Fibroblast of villous mesenchyme (primary cell): Measurements from ENCODE around the gene MANBA. TPM values are rescaled to one million over a fixed set of nuclear protein-coding genes. Genes with fewer than 3 reads are reported as not detected.

ENCODE experiments used
- DNase-seq: peaks from one replicate; pipeline ENCODE4 v3.0.0-alpha.2; 2010; ENCODE audit warnings: low read depth
- H3K4me3 ChIP-seq: 2 replicates; pipeline ENCODE4 v1.5.1; 2011; ENCODE audit warnings: low read depth, mild to moderate bottlenecking, low read length
- total RNA-seq: library from RNA; depleted of rRNA; stranded (reverse); fragments of >200 nt; gene quantifications from 2 replicates; pipeline ENCODE4 v1.2.3, GENCODE V29; 2012
- TF ChIP-seq, protein P1 (sequence below): IDR thresholded peaks from 2 replicates; pipeline ENCODE4 v1.5.1; 2012; ENCODE audit warnings: low read depth, mild to moderate bottlenecking, low read length; ENCODE audit not compliant: insufficient read depth

The MANBA gene
- total RNA-seq, 1 donor: 53.5 TPM

DNA sequence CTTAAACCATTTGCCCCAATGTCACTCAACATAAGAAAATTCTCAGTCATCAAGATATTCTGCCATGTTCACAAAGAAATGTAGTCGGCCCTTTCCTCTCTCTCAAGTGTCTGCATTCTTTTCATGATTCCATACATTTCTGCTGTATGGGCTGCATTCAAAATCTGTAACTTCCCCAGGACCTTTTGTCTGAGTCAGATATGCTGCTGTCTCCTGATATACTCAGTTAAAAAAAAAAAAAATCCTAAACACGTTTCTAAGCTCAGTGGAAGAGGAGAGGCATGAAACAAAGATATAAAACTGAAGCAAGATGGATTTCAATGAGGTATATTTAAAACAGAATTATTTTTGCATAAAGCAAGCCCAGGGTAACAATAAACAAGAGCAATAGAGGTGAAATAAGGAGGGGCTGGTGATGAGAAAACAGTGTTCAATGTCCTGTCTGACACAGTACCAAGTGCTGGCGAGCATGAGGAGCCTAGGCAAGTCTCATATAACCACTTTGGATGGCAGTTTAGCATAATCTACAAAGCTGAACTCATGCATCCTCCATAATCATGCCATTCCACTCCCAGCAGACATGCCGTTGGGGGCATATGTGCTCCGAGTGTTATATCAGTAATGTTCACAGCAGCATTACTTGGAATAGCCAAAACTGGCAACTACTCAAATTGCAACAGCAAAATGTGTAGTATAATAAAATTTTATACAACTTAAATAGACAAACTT lies 76.7 kb downstream of the MANBA start:
- DNase-seq: no peak
- no peak overlapping the region for H3K4me3 ChIP-seq
- TF ChIP-seq, protein P1, sequence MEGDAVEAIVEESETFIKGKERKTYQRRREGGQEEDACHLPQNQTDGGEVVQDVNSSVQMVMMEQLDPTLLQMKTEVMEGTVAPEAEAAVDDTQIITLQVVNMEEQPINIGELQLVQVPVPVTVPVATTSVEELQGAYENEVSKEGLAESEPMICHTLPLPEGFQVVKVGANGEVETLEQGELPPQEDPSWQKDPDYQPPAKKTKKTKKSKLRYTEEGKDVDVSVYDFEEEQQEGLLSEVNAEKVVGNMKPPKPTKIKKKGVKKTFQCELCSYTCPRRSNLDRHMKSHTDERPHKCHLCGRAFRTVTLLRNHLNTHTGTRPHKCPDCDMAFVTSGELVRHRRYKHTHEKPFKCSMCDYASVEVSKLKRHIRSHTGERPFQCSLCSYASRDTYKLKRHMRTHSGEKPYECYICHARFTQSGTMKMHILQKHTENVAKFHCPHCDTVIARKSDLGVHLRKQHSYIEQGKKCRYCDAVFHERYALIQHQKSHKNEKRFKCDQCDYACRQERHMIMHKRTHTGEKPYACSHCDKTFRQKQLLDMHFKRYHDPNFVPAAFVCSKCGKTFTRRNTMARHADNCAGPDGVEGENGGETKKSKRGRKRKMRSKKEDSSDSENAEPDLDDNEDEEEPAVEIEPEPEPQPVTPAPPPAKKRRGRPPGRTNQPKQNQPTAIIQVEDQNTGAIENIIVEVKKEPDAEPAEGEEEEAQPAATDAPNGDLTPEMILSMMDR: no peak

DNA sequence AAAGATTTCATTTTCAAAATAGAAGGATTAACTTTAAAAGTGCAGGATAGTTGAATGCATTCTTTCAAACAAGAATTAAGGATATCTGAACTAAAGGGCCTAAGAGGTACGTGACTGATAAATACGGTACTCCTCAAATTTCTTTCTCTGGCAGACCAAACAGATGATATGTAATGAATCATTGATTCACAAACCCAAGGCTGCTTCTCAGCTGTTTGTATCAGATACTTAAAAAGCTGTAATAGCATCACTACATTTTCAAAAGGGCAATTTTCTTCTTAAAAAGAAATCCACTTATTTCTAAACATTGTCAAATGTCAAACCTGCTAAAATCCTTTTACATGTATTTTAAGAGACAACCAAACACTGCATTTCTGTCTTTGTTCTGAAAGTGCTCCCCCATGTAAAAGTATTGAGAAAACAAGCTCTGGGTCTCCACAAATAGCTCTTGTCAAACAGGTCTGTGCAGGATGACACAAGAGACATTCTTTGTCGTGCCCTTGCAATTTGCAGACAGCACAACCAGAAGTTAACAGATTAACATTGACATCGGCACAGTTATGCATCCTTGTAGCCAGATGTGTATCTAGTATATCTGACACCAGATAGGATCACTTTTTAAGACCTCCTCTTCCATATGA lies 82.0 kb downstream of the MANBA start:
- no peak for DNase-seq
- TF ChIP-seq, protein P1: no peak
- H3K4me3 ChIP-seq: no peak overlapping the region

DNA sequence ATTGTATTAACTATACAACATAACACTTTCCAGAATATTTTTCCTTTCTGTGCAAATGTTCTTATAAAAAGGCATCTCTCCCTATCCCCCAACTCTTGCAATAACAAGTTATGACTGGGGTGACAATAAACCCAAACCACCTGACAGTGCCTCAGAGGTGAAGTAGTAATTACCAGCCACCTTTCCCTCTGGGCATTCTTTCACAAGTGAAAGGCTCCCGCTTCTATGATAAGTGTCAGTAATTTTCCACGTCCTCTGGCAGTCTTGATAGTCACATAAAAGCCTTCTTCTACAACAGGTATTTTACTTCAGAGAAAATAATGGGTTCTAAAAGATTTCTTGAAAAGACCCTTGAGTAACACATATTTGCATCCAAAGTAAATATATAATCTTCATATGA lies 82.7 kb downstream of the MANBA start:
- no peak for DNase-seq

DNA sequence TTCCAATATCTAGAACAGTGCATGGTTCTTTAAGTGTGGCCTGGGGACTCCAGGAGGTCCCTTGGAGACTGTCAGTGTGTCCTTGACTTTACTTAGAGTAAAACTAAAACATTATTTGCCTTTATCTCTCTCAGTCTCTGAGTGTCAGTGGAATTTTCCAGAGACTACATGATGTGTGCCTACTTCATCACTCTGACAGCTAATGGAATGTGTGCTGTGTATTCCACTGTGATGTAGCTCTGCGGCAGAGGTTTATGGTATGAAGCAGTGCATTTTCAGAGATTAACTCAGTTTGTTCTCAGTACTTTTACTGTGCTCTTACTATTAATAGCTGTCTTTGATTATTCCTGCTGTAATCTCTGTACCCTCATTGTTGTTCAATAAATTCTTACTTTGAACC lies 85.6 kb downstream of the MANBA start:
- no peak overlapping the region for H3K4me3 ChIP-seq
- TF ChIP-seq, protein P1: no peak
- DNase-seq: peak; percentile 85

More for the DNA sequence above, 82.7 kb downstream of the MANBA start:
- TF ChIP-seq, protein P1: no peak
- no peak overlapping the region for H3K4me3 ChIP-seq

DNA sequence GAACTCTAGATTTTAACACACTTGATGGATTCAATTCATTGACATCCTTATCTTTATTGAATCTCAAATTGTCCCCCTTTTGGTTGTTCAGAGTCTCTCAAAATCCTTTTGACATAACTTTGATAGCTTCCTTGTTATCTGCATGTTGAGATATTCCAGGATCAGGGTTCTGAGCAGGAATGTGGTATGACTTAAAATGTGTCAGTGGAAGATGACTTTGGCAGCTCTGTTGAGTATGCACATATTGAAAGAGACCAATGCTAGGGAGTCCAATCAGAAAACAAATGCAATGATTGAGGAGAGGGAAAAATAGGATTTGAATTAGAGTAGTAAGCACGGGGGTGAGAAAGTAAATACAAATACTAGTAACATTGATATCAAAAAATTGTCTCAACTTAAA lies 93.8 kb downstream of the MANBA start:
- no peak for DNase-seq
- no peak overlapping the region for H3K4me3 ChIP-seq
- TF ChIP-seq, protein P1: no peak

DNA sequence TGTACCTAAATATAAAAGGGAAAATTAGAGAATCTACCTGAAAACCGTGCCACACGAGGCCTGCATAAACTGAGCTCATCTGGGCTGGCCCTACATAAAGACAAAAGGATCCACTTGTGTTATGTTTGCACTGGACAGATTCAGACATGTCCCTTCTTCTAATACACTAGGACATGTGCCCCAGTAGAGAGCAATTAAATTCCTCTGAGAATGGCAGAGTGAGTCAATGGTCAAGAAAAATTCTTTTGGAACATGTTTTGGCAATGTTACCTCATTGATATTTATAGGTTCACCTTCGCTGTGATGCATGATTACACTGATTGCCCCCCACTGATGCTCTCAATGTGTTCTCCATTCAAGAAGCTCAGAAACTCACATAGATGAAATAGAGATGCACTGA lies 95.2 kb downstream of the MANBA start:
- TF ChIP-seq, protein P1: no peak
- DNase-seq: no peak

DNA sequence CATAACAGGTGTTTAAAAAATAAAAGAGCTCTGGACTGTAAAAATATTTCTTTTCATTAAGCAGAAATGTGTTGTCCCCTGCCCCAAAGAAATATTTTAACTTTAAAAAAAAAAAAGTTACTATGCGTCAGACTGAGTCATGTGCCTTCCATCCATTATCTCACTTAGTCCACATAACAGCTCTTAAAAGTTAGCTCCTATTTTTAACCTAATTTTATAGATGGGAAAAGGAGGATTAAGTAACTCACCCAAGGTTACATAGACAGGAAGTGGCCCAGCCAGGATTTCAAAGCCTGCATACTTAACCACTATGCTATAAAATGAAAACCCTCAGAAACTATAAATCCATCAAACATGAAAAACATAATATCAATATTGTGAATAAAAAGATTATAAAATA lies 97.7 kb downstream of the MANBA start:
- DNase-seq: peak; percentile 94
- TF ChIP-seq, protein P1: no peak
- H3K4me3 ChIP-seq: no peak overlapping the region

More for the DNA sequence above, 95.2 kb downstream of the MANBA start:
- H3K4me3 ChIP-seq: no peak overlapping the region
